ENCODE results near the gene PIEZO1.

PIEZO1 gene

DNA sequence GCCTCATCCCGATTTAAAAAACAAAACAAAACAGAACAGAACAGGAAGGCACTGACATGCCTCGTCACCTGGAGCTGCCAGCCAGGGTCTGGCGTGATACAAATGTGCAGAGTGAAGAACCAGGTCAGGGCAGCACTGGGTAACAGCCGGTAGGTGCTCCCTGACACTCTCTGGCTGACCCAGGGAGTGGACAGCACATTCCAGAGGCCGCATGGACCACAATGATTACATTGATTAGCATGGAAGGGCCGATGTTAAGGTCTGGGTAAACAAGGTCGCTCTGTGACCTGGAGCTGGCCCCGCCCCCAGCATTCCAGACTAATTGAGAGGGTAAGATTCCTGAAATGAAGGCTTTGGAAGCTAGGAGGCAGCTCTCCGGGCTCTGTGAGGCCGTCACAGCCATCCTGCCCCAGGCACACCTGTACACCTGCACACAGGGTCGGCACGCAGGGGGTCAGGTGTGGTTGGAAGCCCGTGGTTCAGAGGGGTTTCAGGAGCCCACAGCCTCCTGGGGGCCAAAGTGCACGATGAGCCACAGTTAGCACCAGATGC, 21.4 kb downstream of the PIEZO1 start:
- H3K4me3 Mint-ChIP-seq = no peak overlapping the region
- no peaks in the 10 kb centered on the region for H3K9me3 Mint-ChIP-seq
- H3K36me3 Mint-ChIP-seq (ENCODE audit: low read depth) = no peaks in the 10 kb centered on the region
- H3K4me1 Mint-ChIP-seq (ENCODE audit: low read depth) = peaks cover 13% of the 10 kb centered on the region
- no peaks in the 10 kb centered on the region for H3K27me3 Mint-ChIP-seq (ENCODE audit: low read depth)
- no peak overlapping the region for H3K27ac Mint-ChIP-seq

DNA sequence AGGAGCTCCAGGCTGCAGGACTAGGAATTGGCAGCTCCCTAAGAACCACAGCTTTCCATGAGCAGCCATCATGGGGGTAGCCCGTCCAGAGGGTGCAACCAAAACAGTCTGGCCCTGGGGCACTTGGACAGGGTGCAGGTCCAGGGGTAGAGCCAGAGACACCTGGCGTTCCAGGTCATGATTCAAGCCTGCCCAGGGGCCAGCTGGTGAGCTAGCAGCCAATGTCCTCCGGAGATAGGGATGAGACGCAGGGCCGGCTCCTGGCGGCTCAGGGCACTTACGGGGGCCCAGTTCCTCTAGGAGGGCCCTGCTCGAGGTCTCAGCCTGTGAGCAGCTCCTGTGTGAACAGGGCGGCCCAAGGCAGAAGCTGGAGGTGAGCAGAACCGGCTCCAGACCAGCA, 22.1 kb downstream of the PIEZO1 start:
- Mint-ChIP-seq H3K4me1 (ENCODE audit: low read depth) (peaks cover 13% of the 10 kb centered on the region), H3K4me3 (no peak overlapping the region), H3K9me3 (no peaks in the 10 kb centered on the region), H3K27ac (no peak overlapping the region), H3K27me3 (ENCODE audit: low read depth) (no peaks in the 10 kb centered on the region), H3K36me3 (ENCODE audit: low read depth) (no peaks in the 10 kb centered on the region)

DNA sequence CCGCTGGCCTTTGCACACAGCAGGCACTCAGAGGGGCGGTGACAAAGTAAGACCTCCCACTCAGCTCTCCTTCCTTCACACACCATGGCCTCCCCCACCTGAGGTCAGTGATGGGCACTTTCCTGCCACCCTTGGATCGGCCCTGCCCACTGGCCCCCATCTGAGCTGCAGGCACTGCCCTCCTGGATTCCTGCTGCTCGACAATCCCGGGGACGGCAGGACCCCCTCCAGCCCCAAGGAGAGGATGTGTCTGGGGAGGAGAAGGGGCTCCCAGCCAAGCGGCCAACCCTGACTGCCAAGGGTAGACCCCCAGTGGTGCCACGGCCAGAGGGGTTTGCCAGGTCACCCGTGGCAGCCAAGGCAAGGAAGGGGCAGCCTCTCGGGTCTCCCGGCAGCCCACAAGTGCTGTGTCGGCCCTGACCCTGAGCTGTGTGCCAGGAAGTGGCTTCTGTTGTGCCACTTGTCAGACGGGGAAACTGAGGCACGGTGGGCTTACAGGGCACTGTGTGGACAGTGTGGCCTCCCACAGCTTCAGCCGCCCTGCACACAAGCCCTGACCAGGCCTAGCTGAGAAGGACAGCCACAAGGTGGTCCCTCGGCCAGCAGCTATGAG, 22.7 kb downstream of the PIEZO1 start:
- no peaks in the 10 kb centered on the region for H3K36me3 Mint-ChIP-seq (ENCODE audit: low read depth)
- H3K4me1 Mint-ChIP-seq (ENCODE audit: low read depth) = peaks cover 11% of the 10 kb centered on the region
- no peak overlapping the region for H3K27ac Mint-ChIP-seq
- no peak overlapping the region for H3K4me3 Mint-ChIP-seq
- H3K9me3 Mint-ChIP-seq = no peaks in the 10 kb centered on the region
- H3K27me3 Mint-ChIP-seq (ENCODE audit: low read depth) = no peaks in the 10 kb centered on the region

DNA sequence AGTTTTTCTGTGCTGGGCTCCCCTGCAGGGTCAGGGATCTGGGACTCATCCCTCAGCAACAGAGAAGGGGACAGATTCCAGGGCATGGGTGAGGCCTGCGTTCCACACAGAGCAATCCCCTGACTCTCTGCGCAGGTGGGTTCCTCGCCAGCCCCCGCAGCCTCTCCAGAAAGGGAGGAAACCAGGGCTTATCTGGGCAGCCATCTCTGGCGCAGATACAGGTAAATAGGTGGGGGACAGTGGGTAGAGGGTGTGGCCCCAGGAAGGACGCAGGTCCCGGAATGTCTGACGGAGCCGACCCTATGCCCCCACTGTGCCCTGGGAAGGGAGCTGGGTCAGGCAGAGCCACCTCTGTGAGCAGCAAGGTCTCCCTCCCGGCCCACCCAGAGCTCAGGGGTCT, 23.2 kb downstream of the PIEZO1 start:
- Mint-ChIP-seq H3K4me1 (ENCODE audit: low read depth) (peaks cover 7% of the 10 kb centered on the region), H3K9me3 (no peaks in the 10 kb centered on the region), H3K27me3 (ENCODE audit: low read depth) (no peaks in the 10 kb centered on the region), H3K27ac (no peak overlapping the region), H3K4me3 (no peak overlapping the region), H3K36me3 (ENCODE audit: low read depth) (no peaks in the 10 kb centered on the region)

DNA sequence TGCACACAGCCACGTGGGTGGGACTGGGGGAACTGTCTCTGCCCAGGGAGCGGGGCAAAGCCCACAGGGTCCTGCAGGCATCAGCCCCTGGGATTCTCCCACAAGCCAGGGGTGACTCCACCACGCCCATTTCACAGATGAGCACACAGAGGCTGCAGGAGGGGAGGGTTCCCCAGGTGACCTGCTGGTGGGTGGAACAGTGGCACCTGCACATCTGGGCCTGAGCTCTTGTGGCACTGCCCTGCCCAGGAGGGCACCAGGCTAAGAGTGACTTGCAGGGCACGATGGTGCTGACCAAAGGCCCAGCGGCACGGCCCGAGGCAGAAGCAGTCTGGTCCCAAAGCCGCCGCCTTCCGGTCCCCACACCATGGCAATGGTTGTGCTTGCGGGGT, 23.9 kb downstream of the PIEZO1 start:
- Mint-ChIP-seq H3K4me1 (ENCODE audit: low read depth) (peaks cover 7% of the 10 kb centered on the region), H3K4me3 (no peak overlapping the region), H3K27me3 (ENCODE audit: low read depth) (no peaks in the 10 kb centered on the region), H3K27ac (no peak overlapping the region), H3K9me3 (no peaks in the 10 kb centered on the region), H3K36me3 (ENCODE audit: low read depth) (no peaks in the 10 kb centered on the region)

DNA sequence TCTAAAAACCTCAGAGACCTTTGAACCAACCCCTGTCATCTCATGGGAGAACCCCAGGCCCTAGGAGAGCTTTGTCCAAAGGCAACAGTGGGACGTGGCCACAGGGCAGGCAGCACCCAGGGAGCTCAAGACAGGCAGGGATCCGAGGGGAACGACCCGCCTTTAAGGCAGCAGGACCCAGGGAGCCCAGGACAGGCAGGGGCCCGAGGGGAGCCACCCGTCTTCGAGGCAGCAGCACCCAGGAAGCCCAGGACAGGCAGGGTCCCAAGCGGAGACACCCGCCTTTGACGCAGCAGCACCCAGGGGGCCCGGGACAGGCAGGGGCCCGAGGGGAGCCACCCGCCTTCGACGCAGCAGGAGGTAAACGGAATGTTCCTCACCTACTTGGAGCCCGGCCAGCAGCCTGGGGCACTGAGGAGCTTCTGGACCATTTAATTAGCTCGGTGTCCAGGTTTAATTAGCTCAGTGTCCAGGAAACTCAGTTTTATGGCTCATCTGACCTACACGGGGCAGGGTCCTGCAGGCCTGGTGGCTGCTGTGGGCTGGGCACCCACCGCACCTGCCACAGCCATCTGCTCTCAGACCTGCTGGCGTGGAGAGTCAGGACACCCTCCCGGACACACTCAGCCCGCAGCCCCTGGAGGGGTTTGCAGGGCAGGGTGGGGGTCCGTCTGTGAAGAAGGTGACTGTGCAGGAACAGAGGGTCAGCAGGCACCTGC, 24.4 kb downstream of the PIEZO1 start:
- peaks cover 7% of the 10 kb centered on the region for H3K4me1 Mint-ChIP-seq (ENCODE audit: low read depth)
- no peaks in the 10 kb centered on the region for H3K9me3 Mint-ChIP-seq
- no peaks in the 10 kb centered on the region for H3K36me3 Mint-ChIP-seq (ENCODE audit: low read depth)
- H3K27ac Mint-ChIP-seq = no peak overlapping the region
- H3K4me3 Mint-ChIP-seq = no peak overlapping the region
- H3K27me3 Mint-ChIP-seq (ENCODE audit: low read depth) = no peaks in the 10 kb centered on the region

DNA sequence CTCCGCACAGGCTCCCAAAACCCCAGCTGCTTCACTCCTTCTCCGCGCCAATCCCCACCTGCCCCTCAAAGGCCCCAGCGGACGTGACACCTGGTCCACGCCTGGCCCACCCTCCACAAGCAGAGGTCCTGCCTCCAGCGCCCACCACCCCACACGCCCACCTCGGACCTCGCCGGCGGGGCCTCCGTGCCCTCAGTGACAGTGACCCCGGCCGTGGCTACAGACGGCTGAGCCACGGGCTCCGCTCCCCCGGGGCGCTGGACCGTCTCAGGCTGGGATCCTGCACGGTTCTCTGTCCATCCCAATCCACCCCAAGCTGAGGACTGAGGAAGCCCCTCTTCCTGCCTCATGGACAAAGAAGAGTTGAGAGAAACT, 25.1 kb downstream of the PIEZO1 start:
- no peaks in the 10 kb centered on the region for H3K36me3 Mint-ChIP-seq (ENCODE audit: low read depth)
- no peak overlapping the region for H3K27ac Mint-ChIP-seq
- H3K9me3 Mint-ChIP-seq = no peaks in the 10 kb centered on the region
- no peaks in the 10 kb centered on the region for H3K27me3 Mint-ChIP-seq (ENCODE audit: low read depth)
- H3K4me3 Mint-ChIP-seq = no peak overlapping the region
- H3K4me1 Mint-ChIP-seq (ENCODE audit: low read depth) = peaks cover 7% of the 10 kb centered on the region

DNA sequence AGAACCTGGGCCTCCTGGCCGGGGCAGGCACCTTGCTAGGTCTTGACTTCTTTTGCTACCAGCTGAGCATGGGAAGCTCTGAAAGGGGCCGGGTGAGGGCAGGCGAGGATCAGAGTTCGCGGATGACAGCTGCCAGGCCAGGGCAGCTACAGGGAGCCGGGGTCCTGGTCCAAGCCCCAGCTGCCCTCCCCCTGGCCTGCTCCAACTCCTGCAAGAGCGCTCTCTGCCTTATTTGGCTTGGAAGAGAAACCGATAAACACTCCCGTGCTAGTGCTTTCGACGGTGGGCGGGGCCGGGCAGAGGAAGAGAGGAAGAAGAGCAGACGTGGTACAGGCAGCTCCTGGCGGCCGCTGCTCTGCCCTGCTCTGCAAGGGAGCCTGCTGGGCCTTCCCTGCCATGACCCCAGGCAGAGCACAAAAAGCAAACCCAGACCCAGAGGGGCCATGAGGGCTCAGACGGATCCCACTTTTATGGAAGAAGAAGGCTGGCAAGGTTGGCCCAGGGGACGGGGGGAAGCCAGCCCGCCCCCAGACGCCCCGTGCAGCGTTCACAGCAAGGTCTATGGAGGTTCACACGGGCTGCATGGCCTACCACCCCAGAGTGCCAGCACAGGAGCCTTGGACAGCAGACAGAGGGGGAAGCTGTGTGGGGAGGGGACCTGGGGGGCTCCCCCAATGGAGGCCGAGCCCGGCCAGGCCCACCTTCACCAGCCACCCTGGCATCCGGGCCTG, 25.6 kb downstream of the PIEZO1 start:
- Mint-ChIP-seq H3K9me3 (no peaks in the 10 kb centered on the region), H3K4me1 (ENCODE audit: low read depth) (peaks cover 7% of the 10 kb centered on the region), H3K27me3 (ENCODE audit: low read depth) (no peaks in the 10 kb centered on the region), H3K27ac (peak overlapping the region; percentile 65), H3K36me3 (ENCODE audit: low read depth) (no peaks in the 10 kb centered on the region), H3K4me3 (peak overlapping the region; percentile 25)

DNA sequence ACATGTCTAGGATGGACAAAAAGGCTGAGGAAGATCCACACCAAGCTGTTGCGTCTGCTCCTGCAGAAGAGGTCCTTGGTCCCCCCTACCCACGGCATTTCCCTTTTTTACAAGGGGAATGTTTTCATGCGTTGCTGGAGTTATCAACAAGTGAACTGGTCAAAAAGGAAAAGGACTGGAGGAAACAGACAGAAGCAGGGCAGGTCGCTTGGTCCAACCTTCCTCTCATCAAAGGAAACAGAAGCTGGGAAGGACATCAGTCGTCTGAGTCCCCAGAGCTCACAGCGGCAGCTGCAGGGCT, 26.1 kb downstream of the PIEZO1 start:
- H3K27ac Mint-ChIP-seq = no peak overlapping the region
- no peaks in the 10 kb centered on the region for H3K9me3 Mint-ChIP-seq
- peaks cover 7% of the 10 kb centered on the region for H3K4me1 Mint-ChIP-seq (ENCODE audit: low read depth)
- H3K4me3 Mint-ChIP-seq = no peak overlapping the region
- H3K36me3 Mint-ChIP-seq (ENCODE audit: low read depth) = no peaks in the 10 kb centered on the region
- H3K27me3 Mint-ChIP-seq (ENCODE audit: low read depth) = no peaks in the 10 kb centered on the region

DNA sequence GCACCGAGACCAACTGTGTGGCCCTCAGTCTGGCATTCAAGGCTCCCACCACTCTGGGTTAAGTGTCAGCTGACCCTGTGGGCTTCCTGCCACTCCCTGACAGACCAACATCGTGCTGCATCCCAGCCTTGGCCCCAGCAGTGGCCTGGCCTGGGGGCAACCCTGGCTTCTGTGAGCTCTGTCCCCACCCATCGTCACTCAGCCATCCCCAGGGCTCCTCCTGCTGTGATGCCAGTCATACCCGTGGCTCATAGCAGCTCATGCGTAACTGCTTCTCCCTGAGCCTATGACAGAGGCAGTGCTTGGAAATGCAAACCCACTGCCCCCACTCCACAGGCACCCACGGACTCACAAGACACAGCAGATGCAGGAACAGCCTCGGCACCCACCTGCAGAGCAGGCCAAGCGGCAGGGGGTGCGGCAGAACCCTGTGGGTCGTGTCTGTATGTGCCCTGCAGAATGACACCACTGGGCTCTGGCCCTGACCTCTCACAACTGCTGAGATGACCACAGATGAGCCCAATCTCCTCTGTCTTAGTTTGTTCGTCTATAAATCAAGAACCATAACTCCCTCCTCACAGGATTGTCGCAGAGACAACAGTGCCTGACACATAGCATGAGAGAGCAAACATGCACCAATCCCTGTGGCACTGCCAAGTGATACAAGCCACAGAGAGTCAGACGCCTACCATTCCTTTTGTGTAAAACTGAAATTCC, 26.6 kb downstream of the PIEZO1 start:
- no peaks in the 10 kb centered on the region for H3K9me3 Mint-ChIP-seq
- H3K27ac Mint-ChIP-seq = no peak overlapping the region
- no peaks in the 10 kb centered on the region for H3K36me3 Mint-ChIP-seq (ENCODE audit: low read depth)
- H3K27me3 Mint-ChIP-seq (ENCODE audit: low read depth) = no peaks in the 10 kb centered on the region
- H3K4me3 Mint-ChIP-seq = no peak overlapping the region
- peaks cover 9% of the 10 kb centered on the region for H3K4me1 Mint-ChIP-seq (ENCODE audit: low read depth)

DNA sequence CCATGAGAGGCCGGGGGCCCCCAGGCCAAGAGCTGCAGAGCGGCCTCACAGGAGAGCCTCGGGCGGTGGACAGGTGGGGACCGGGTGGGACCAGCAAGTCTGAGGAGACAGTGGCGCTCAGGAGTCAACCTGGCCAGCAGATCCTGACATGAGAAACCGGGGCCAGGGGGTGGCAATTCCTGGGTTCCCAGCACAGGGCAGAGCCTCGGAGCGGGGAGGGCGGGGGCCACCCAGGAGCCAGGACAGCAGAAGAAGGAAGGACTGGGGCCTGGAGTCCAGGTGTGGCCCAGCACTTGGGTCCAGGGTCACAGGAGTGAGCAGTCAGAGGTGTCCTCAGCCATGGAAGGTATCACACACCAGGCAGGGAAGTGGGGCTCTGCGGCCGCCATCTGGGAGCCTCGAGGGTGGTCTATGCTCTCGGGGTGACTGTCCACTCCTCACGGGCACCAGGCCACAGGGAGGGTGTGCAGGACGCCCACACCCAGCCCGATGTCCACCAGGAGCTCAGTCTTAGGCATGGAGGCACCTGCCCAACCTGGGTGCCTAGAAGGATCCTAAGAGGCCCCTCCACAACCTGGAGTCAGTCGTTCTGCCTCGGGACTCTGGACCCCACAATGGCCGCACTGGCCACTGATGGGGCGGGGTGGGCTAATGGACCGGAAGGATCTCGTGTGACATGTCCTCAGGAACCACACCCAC, 29.1 kb downstream of the PIEZO1 start:
- Mint-ChIP-seq H3K9me3 (no peaks in the 10 kb centered on the region), H3K4me1 (ENCODE audit: low read depth) (peaks cover 9% of the 10 kb centered on the region), H3K36me3 (ENCODE audit: low read depth) (no peaks in the 10 kb centered on the region), H3K4me3 (no peak overlapping the region), H3K27me3 (ENCODE audit: low read depth) (no peaks in the 10 kb centered on the region), H3K27ac (no peak overlapping the region)

DNA sequence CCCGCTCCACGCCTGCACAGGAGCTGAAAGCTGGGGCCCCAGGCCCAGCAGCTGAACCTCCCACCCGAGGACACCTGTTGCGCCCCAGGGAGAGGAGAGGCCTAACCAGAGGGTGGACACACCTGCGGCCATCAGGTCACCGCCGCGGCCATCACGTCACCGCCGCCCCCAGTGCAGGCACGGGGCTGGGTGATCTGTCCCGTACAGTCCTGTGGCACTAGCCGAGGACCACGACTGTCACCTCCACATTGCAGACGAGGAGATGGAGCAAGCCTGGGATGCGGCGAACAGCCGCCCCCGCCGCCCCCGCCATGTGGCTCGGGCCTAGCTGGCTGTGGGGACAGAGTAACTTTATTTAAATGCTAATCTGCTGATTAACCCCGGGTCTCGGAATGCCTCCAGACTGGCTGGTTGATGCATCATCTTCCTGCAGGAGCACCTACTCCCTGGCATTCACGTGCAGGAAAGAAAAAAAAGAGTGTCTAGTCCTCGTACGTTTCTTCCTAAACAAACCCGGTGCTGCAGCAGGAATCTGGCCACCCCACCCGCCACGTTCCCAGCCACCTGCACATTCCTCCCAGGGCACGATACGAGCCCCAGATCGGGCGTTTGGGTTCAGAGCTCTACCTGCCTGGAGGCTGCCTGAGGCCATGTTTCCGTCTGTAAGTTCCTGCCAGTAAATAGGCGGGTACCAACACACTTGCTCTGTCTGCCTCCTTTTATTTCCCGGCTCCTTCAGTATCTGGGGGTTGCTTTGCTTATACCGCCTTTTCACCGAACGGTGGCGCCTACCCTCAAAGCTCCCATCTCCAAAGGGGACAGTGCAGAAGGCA, 29.9 kb downstream of the PIEZO1 start:
- Mint-ChIP-seq H3K4me3 (no peak overlapping the region), H3K4me1 (ENCODE audit: low read depth) (peaks cover 9% of the 10 kb centered on the region), H3K36me3 (ENCODE audit: low read depth) (no peaks in the 10 kb centered on the region), H3K27me3 (ENCODE audit: low read depth) (no peaks in the 10 kb centered on the region), H3K9me3 (no peaks in the 10 kb centered on the region), H3K27ac (no peak overlapping the region)

DNA sequence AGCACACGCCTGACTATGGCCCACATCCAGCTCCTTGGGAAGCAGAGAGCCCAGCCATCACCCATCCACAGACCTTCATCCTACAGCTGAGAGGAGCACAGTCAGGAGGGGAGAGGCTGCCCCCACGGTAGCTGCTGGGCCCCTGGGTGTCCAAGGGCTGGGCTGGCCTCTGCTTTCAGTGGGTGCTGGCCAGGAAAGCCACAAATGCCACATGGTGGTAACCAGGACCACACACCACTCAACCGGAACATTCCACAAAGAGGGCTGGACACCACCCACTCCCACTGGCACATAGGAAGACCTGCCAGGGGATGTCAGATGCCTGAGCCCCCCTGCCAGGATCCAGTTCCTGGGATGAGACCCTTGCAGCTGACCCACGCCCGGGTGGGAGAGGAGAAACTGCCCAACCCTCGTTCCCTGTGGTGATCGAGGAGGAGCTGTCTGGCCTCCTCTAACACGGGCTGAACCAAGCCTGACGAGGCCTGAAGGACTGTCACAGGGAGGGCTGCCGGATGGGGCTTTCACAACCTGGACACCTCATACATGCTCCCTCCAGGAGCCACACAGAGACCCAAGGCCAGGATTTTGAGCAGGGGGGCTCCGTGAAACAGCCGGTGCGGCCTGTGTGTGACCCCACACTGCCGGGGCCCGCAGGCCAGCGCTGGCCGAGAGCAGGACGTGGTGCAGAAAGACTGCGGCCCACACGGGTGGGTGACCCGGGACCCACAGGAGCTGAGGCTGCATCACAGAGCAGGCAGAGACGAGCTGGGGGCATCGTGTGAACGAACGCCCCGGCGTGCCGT, 30.7 kb downstream of the PIEZO1 start:
- Mint-ChIP-seq H3K27ac (no peak overlapping the region), H3K4me3 (no peak overlapping the region), H3K27me3 (ENCODE audit: low read depth) (no peaks in the 10 kb centered on the region), H3K9me3 (no peaks in the 10 kb centered on the region), H3K36me3 (ENCODE audit: low read depth) (no peaks in the 10 kb centered on the region), H3K4me1 (ENCODE audit: low read depth) (peaks cover 6% of the 10 kb centered on the region)

Data from T-helper 1 cell treated with Interleukin-12 subunit alpha and Interleukin-12 subunit beta and Interleukin-4 antibody, amounts not matched to agents 30 μg/mL and 1 μg/mL, for 36 hours (primary cell).